Duodenal mucosa (tissue), 2 donors: ENCODE measurements around the gene TNIK.

Source experiments
- H3K27ac ChIP-seq: one replicate; pipeline ENCODE4 v1.7.0; 2013; ENCODE audit warnings: low read depth, low read length
- H3K27me3 ChIP-seq, 2 donors: one replicate each; pipeline ENCODE4 v1.7.0; 2013; ENCODE audit warnings: low read length in 2 of 2, control low read depth in 1 of 2; ENCODE audit not compliant: insufficient read depth in 2 of 2, control insufficient read depth in 1 of 2
- H3K36me3 ChIP-seq, 2 donors: one replicate each; pipeline ENCODE4 v1.7.0; 2013; ENCODE audit warnings: low read length in 2 of 2, control low read depth in 1 of 2; ENCODE audit not compliant: insufficient read depth in 2 of 2, control insufficient read depth in 1 of 2
- H3K4me1 ChIP-seq, 2 donors: one replicate each; pipeline ENCODE4 v1.7.0; 2013; ENCODE audit warnings: low read length in 2 of 2, control low read depth in 1 of 2; ENCODE audit not compliant: insufficient read depth in 2 of 2, control insufficient read depth in 1 of 2
- H3K4me3 ChIP-seq, 2 donors: one replicate each; pipeline ENCODE4 v1.7.0; 2013; ENCODE audit warnings: low read length in 2 of 2, low read depth in 1 of 2
- H3K9ac ChIP-seq, 2 donors: one replicate each; pipeline ENCODE4 v1.7.0; 2013; ENCODE audit warnings: low read length in 2 of 2, low read depth in 1 of 2
- H3K9me3 ChIP-seq, 2 donors: one replicate each; pipeline ENCODE4 v1.7.0; 2013; ENCODE audit warnings: low read length in 2 of 2, control low read depth in 1 of 2; ENCODE audit not compliant: control insufficient read depth in 1 of 2

The TNIK gene

GRCh38 chr3:171268677-171269076 lies 191.5 kb downstream of the TNIK start:
- H3K36me3 ChIP-seq, result no peaks in the 10 kb centered on the region
- H3K9me3 ChIP-seq, result no peaks in the 10 kb centered on the region
- H3K27me3 ChIP-seq, result no peaks in the 10 kb centered on the region
- no peak overlapping the region for H3K9ac ChIP-seq
- no peak overlapping the region for H3K4me3 ChIP-seq
- peaks cover 6 to 35% of the 10 kb centered on the region in 2 donors for H3K4me1 ChIP-seq
- H3K27ac ChIP-seq, result no peak overlapping the region

- H3K27me3 ChIP-seq, result no peaks in the 10 kb centered on the region
- peaks cover 6 to 40% of the 10 kb centered on the region in 2 donors for H3K4me1 ChIP-seq
- H3K4me3 ChIP-seq, result no peak overlapping the region
- no peaks in the 10 kb centered on the region for H3K9me3 ChIP-seq
- H3K27ac ChIP-seq, result no peak overlapping the region
- no peak overlapping the region for H3K9ac ChIP-seq
- H3K36me3 ChIP-seq, result no peaks in the 10 kb centered on the region
These were observed 193.1 kb downstream of the TNIK start for GRCh38 chr3:171267104-171267503.

- no peak overlapping the region for H3K27ac ChIP-seq
- no peaks in the 10 kb centered on the region for H3K27me3 ChIP-seq
- no peaks in the 10 kb centered on the region for H3K36me3 ChIP-seq
- H3K9ac ChIP-seq, result no peak overlapping the region
- H3K4me1 ChIP-seq, result peaks cover 6 to 44% of the 10 kb centered on the region in 2 donors
- H3K4me3 ChIP-seq, result no peak overlapping the region
- H3K9me3 ChIP-seq, result no peaks in the 10 kb centered on the region
These were observed 193.5 kb downstream of the TNIK start for GRCh38 chr3:171266740-171267073.

- H3K4me1 ChIP-seq, result peaks cover 8 to 49% of the 10 kb centered on the region in 2 donors
- H3K27me3 ChIP-seq, result no peaks in the 10 kb centered on the region
- no peak overlapping the region for H3K4me3 ChIP-seq
- H3K36me3 ChIP-seq, result no peaks in the 10 kb centered on the region
- no peak overlapping the region for H3K27ac ChIP-seq
- H3K9ac ChIP-seq, result no peak overlapping the region
- H3K9me3 ChIP-seq, result no peaks in the 10 kb centered on the region
These were observed 194.0 kb downstream of the TNIK start for GRCh38 chr3:171266034-171266739.

GRCh38 chr3:171264758-171265157 lies 195.4 kb downstream of the TNIK start:
- H3K36me3 ChIP-seq, result no peaks in the 10 kb centered on the region
- no peaks in the 10 kb centered on the region for H3K27me3 ChIP-seq
- peaks cover 13 to 48% of the 10 kb centered on the region in 2 donors for H3K4me1 ChIP-seq
- H3K4me3 ChIP-seq, result no peak overlapping the region
- no peak overlapping the region for H3K9ac ChIP-seq
- H3K27ac ChIP-seq, result no peak overlapping the region
- H3K9me3 ChIP-seq, result no peaks in the 10 kb centered on the region

GRCh38 chr3:171262431-171262830 lies 197.8 kb downstream of the TNIK start:
- no peak overlapping the region for H3K27ac ChIP-seq
- no peaks in the 10 kb centered on the region for H3K27me3 ChIP-seq

GRCh38 chr3:171261487-171261886 lies 198.7 kb downstream of the TNIK start:
- Histone ChIP-seq H3K9me3 (no peaks in the 10 kb centered on the region), H3K27ac (no peak overlapping the region), H3K4me1 (peaks cover 12 to 37% of the 10 kb centered on the region in 2 donors), H3K27me3 (no peaks in the 10 kb centered on the region), H3K9ac (no peak overlapping the region), H3K36me3 (no peaks in the 10 kb centered on the region), H3K4me3 (no peak overlapping the region)

More at GRCh38 chr3:171262431-171262830, 197.8 kb downstream of the TNIK start:
- Histone ChIP-seq H3K36me3 (no peaks in the 10 kb centered on the region), H3K9me3 (no peaks in the 10 kb centered on the region), H3K4me3 (no peak overlapping the region), H3K9ac (no peak overlapping the region), H3K4me1 (peaks cover 13 to 44% of the 10 kb centered on the region in 2 donors)

GRCh38 chr3:171260899-171261298 lies 199.3 kb downstream of the TNIK start:
- H3K9me3 ChIP-seq, result no peaks in the 10 kb centered on the region
- H3K9ac ChIP-seq, result no peak overlapping the region
- no peaks in the 10 kb centered on the region for H3K27me3 ChIP-seq
- H3K4me1 ChIP-seq, result peaks cover 8 to 33% of the 10 kb centered on the region in 2 donors
- H3K4me3 ChIP-seq, result no peak overlapping the region
- no peak overlapping the region for H3K27ac ChIP-seq
- H3K36me3 ChIP-seq, result no peaks in the 10 kb centered on the region

GRCh38 chr3:171260466-171260865 lies 199.7 kb downstream of the TNIK start:
- H3K9ac ChIP-seq, result no peak overlapping the region
- H3K27ac ChIP-seq, result no peak overlapping the region
- H3K4me1 ChIP-seq, result peaks cover 8 to 33% of the 10 kb centered on the region in 2 donors
- no peaks in the 10 kb centered on the region for H3K9me3 ChIP-seq
- no peak overlapping the region for H3K4me3 ChIP-seq
- H3K27me3 ChIP-seq, result no peaks in the 10 kb centered on the region
- H3K36me3 ChIP-seq, result no peaks in the 10 kb centered on the region

GRCh38 chr3:171258316-171258715 lies 201.9 kb downstream of the TNIK start:
- no peaks in the 10 kb centered on the region for H3K36me3 ChIP-seq
- no peak overlapping the region for H3K4me3 ChIP-seq
- no peak overlapping the region for H3K9ac ChIP-seq
- H3K27ac ChIP-seq, result no peak overlapping the region
- no peaks in the 10 kb centered on the region for H3K9me3 ChIP-seq
- H3K4me1 ChIP-seq, result peaks cover 8 to 35% of the 10 kb centered on the region in 2 donors
- no peaks in the 10 kb centered on the region for H3K27me3 ChIP-seq
